K562 (cell line): ENCODE measurements around the gene ZNF500. TPM values are rescaled to one million over a fixed set of nuclear protein-coding genes. Genes with fewer than 3 reads are reported as not detected.
"Not testable (repeated sequence)": the region's sequence is repeated elsewhere in the genome, so short reads cannot be mapped to it uniquely, and the experiment has no call there.

Source experiments
- ATAC-seq: fragments of 200-7000 bp; cut with Tn5 transposase; 3 replicates; pipeline ENCODE4 v1.9.1; 2020; ENCODE audit warnings: moderate library complexity
- BruUV-seq: library from RNA; stranded (reverse); fragments of 400-500 nt; replicated peaks from 2 replicates; lab custom pipeline; 2021; lab: Mats Ljungman, UMichigan
- CTCF ChIA-PET: fragments of 300-600 bp; formaldehyde crosslinking; extraction: SDS; loops from one replicate; lab custom pipeline; 2021; ENCODE audit warnings: low intra/inter-chr PET ratio; lab: Yijun Ruan, JAX
- POLR2A ChIA-PET: fragments of 300-600, 350-650 bp; sonication (Branson Sonifier 250); formaldehyde crosslinking; extraction: SDS; loops from one replicate; lab custom pipeline; 2021; ENCODE audit warnings: antibody characterized with exemption, inconsistent platforms; lab: Yijun Ruan, JAX
- DNase-seq, 4 experiments: peaks; one replicate each; pipeline versions ENCODE4 v3.0.0 to v3.0.0-alpha.2; 2011 to 2018; ENCODE audit warnings: low spot score in 3 of 4, mixed read lengths in 3 of 4; ENCODE audit errors: extremely low read depth in 1 of 4
- FAIRE-seq: peaks from 2 replicates; lab custom pipeline; 2011; peaks lifted over from hg19 to GRCh38; lab: Jason Lieb, UNC
- H2AFZ ChIP-seq: 2 replicates; pipeline ENCODE4 v1.6.0; 2011; ENCODE audit warnings: low read depth, low read length, control low read depth, inconsistent platforms
- H3K27ac ChIP-seq: fragments of 200-600 bp; 3 replicates; pipeline ENCODE4 v1.8.0; 2011; ENCODE audit warnings: low read depth, mild to moderate bottlenecking, control low read depth, inconsistent platforms, low read length, moderate library complexity, mixed read lengths; ENCODE audit errors: extremely low read depth
- H3K27me3 ChIP-seq, 2 experiments: fragments of 300-600 bp in 1 of 2; 2 replicates in 1 of 2; 3 replicates in 1 of 2; pipeline versions ENCODE4 v1.6.0 to v1.8.0; 2011; ENCODE audit warnings: inconsistent platforms in 2 of 2, low read length in 2 of 2, mild to moderate bottlenecking in 1 of 2, mixed read lengths in 1 of 2, moderate library complexity in 1 of 2; ENCODE audit not compliant: control insufficient read depth in 2 of 2, insufficient read depth in 2 of 2
- H3K36me3 ChIP-seq: fragments of 300-600 bp; 3 replicates; pipeline ENCODE4 v1.8.0; 2011; ENCODE audit warnings: mild to moderate bottlenecking, low read length, inconsistent platforms; ENCODE audit not compliant: control insufficient read depth, insufficient read depth
- H3K4me1 ChIP-seq, 2 experiments: fragments of 200-600 bp in 1 of 2; replicated peaks in 1 of 2; 2 replicates in 1 of 2; 3 replicates in 1 of 2; pipeline versions ENCODE4 v1.5.1 to v1.8.0; 2011; ENCODE audit warnings: inconsistent platforms in 2 of 2, low read length in 2 of 2, mild to moderate bottlenecking in 1 of 2, mixed read lengths in 1 of 2, moderate library complexity in 1 of 2; ENCODE audit not compliant: control insufficient read depth in 2 of 2, insufficient read depth in 2 of 2
- H3K4me2 ChIP-seq: 2 replicates; pipeline ENCODE4 v1.6.1; 2011; ENCODE audit warnings: low read length, control low read depth, inconsistent platforms, mixed read lengths; ENCODE audit not compliant: insufficient read depth
- H3K4me3 ChIP-seq: fragments of 200-600 bp; sonication (generic), shearing (Covaris generic); 2 replicates; pipeline ENCODE4 v1.5.1; 2016; ENCODE audit warnings: control low read depth, inconsistent platforms
- H3K79me2 ChIP-seq: fragments of 200-600 bp; 3 replicates; pipeline ENCODE4 v1.8.0; 2011; ENCODE audit warnings: low read length, inconsistent platforms; ENCODE audit not compliant: control insufficient read depth, insufficient read depth
- H3K9ac ChIP-seq, 2 experiments: 2 replicates each; pipeline versions ENCODE4 v1.6.0 to v1.6.1; 2011; ENCODE audit warnings: low read depth in 2 of 2, low read length in 2 of 2, control low read depth in 1 of 2, inconsistent platforms in 1 of 2, mild to moderate bottlenecking in 1 of 2, mixed read lengths in 1 of 2; ENCODE audit not compliant: insufficient read depth in 1 of 2
- H3K9me1 ChIP-seq: one replicate; pipeline ENCODE4 v1.6.0; 2011; ENCODE audit warnings: inconsistent platforms, mild to moderate bottlenecking, low read length, moderate library complexity; ENCODE audit not compliant: control insufficient read depth, insufficient read depth
- H3K9me3 ChIP-seq: replicated peaks from 2 replicates; pipeline ENCODE4 v1.5.1; 2011; ENCODE audit warnings: low read depth, low read length, inconsistent platforms; ENCODE audit not compliant: control insufficient read depth, insufficient read depth
- H4K20me1 ChIP-seq: replicated peaks from 2 replicates; pipeline ENCODE4 v1.6.1; 2011; ENCODE audit warnings: low read length, inconsistent platforms, mixed read lengths; ENCODE audit not compliant: control insufficient read depth, insufficient read depth
- FIP1L1 ChIP-seq: fragments of 200-400 bp; formaldehyde crosslinking; IDR thresholded peaks from 2 replicates; pipeline ENCODE4 v1.6.1; 2018; ENCODE audit warnings: mild to moderate bottlenecking, low read depth, low read length; ENCODE audit not compliant: poor library complexity, severe bottlenecking
- HCFC1 ChIP-seq: IDR thresholded peaks from 2 replicates; pipeline ENCODE4 v1.6.1; 2012; ENCODE audit warnings: low read depth, low read length, improper control_type of control experiment
- HNRNPUL1 ChIP-seq: fragments of 200-400 bp; formaldehyde crosslinking; IDR thresholded peaks from 2 replicates; pipeline ENCODE4 v1.6.1; 2017; ENCODE audit warnings: low read length
- WGBS: fragments of 100-300 bp; shearing (Covaris generic); methylation state at CpG from one replicate; pipeline ENCODE4 v1.1.6; 2016; ENCODE audit warnings: low coverage, mixed read lengths; ENCODE audit not compliant: insufficient coverage; ENCODE audit errors: missing lambda C conversion rate; 5-methylcytosine and 5-hydroxymethylcytosine counted together
- in situ Hi-C: fragments of 300-500 bp; cut with MboI; formaldehyde crosslinking; loops from 4 replicates; pipeline ENCODE4 v1.15.0; 2018; ENCODE audit warnings: inconsistent platforms, mixed read lengths
- intact Hi-C: fragments of 100-400 bp; cut with micrococcal nuclease; formaldehyde crosslinking; loops from 2 replicates; pipeline ENCODE4 v1.14.2; 2022
- polyA plus RNA-seq, 8 experiments: library from polyadenylated mRNA; depleted of rRNA in 4 of 8; stranded (reverse) in 5 of 8; unstranded in 3 of 8; fragments of >200 nt; fragmentation: Nextera tagmentation in 2 of 8; fragmentation: Illumina TruSeq in 1 of 8; extraction: Ambion mirVana in 2 of 8; extraction: Trizol in 1 of 8; gene quantifications; 2 replicates each; pipeline versions ENCODE4 v1.2.1 to v1.2.3, GENCODE V29; 2011 to 2014; ENCODE audit warnings: inconsistent platforms in 1 of 8, missing spikeins in 1 of 8
- total RNA-seq, 7 experiments: library from RNA; depleted of rRNA in 6 of 7; stranded (reverse); fragments of >200 nt in 6 of 7; fragmentation: Illumina TruSeq in 2 of 7; extraction: Trizol in 2 of 7; gene quantifications; 2 replicates each; pipeline versions ENCODE4 v1.2.1 to v1.2.3, GENCODE V29; 2011 to 2021; ENCODE audit warnings: low replicate concordance in 1 of 7

ZNF500 gene
- total and polyA plus RNA-seq, 9 of the 15 experiments (the other 6 are each of a cell fraction or from before 2014, with no cell fraction given), result 0.80 to 20.8 (median 5.3) TPM

DNA sequence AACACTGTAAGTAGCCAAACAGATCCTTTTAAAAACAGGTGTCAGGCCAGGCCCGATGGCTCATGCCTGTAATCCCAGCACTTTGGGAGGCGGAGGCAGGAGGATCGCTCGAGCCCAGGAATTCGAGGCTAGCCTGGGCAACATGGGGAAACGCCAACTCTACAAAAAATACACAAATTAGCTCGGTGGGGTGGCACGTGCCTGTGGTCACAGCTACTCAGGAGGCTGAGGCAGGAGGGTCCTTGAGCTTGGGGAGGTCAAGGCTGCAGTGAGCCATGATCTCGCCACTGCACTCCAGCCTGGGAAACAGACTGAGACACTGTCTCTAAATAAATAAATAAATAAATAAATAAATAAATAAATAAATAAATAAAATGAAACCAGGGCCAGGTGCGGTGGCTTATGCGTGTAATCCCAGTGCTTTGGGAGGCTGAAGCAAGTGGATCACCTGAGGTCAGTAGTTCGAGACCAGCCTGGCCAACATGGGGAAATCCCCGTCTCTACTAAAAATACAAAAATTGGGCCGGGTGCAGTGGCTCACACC lies 17.6 kb upstream of the ZNF500 start:
- intact Hi-C loops, H3K9ac ChIP-seq, H3K4me2 ChIP-seq, H3K27ac ChIP-seq, CTCF ChIA-PET, DNase-seq, H3K27me3 ChIP-seq, H3K9me1 ChIP-seq, BruUV-seq, POLR2A ChIA-PET, H4K20me1 ChIP-seq, in situ Hi-C loops, H3K79me2 ChIP-seq, FAIRE-seq, H3K36me3 ChIP-seq, H3K9me3 ChIP-seq, H2AFZ ChIP-seq, ATAC-seq, H3K4me3 ChIP-seq: not testable (repeated sequence)
- H3K4me1 ChIP-seq, result peaks cover 19 to 31% of the 10 kb centered on the region in 2 experiments; a peak in 4 of 5 replicates
- WGBS, result 81% methylated on average over 14 of the region's 14 CpGs

DNA sequence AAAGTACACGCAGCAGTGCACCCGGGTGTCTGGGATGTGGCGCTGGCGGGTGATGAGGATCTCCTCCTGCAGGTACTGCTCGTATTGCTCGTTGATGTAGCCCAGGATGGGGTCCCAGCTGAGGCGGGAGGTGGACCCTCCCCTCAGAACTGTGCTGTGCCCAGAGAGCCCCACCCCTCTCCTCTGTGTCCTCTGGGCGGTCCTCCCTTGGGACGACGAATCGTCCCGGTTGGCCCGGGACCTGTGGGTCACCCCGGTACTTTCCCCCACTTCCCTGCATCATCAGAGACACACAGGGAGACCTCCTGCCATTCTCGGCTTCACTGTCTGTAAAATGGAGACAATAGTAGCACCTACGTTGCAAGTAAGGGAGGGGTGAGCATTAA lies 17.0 kb upstream of the ZNF500 start:
- no peak for ATAC-seq
- intact Hi-C loops, result no loop called here
- 55% methylated on average over 16 of the region's 16 CpGs for WGBS
- H3K36me3 ChIP-seq, result no peaks in the 10 kb centered on the region
- H3K27ac ChIP-seq, result no peak overlapping the region
- TF ChIP-seq FIP1L1 (no peak), HNRNPUL1 (no peak), HCFC1 (no peak)
- H3K4me1 ChIP-seq, result peaks cover 19 to 26% of the 10 kb centered on the region in 2 experiments; a peak in 4 of 5 replicates
- no peak overlapping the region for H3K4me3 ChIP-seq
- H4K20me1 ChIP-seq, result no peaks in the 10 kb centered on the region
- no peaks in the 10 kb centered on the region for H3K79me2 ChIP-seq
- no peak overlapping the region for H3K9ac ChIP-seq
- H3K4me2 ChIP-seq, result no peak overlapping the region
- no peaks in the 10 kb centered on the region for H3K27me3 ChIP-seq
- no peak overlapping the region for H2AFZ ChIP-seq
- ChIA-PET CTCF (no interaction called here), POLR2A (no interaction called here)
- in situ Hi-C loops, result no loop called here
- no peak for DNase-seq
- no peak for FAIRE-seq
- BruUV-seq, result no TSS peak
- H3K9me3 ChIP-seq, result no peaks in the 10 kb centered on the region
- H3K9me1 ChIP-seq, result no peaks in the 10 kb centered on the region
